Stimulated activated CD4-positive, alpha-beta T cell treated with anti-CD3 and anti-CD28 coated beads, Interleukin-12 subunit alpha, Interleukin-12 subunit beta, amount 100 ng/mL, for 4 hours (primary cell): Measurements from ENCODE around the gene PFKFB3.
"Not testable (repeated sequence)": the region's sequence is repeated elsewhere in the genome, so short reads cannot be mapped to it uniquely, and the experiment has no call there.

Experiments
- DNase-seq: peaks from one replicate; pipeline ENCODE4 v3.0.0-alpha.2; 2020

Gene PFKFB3

DNA sequence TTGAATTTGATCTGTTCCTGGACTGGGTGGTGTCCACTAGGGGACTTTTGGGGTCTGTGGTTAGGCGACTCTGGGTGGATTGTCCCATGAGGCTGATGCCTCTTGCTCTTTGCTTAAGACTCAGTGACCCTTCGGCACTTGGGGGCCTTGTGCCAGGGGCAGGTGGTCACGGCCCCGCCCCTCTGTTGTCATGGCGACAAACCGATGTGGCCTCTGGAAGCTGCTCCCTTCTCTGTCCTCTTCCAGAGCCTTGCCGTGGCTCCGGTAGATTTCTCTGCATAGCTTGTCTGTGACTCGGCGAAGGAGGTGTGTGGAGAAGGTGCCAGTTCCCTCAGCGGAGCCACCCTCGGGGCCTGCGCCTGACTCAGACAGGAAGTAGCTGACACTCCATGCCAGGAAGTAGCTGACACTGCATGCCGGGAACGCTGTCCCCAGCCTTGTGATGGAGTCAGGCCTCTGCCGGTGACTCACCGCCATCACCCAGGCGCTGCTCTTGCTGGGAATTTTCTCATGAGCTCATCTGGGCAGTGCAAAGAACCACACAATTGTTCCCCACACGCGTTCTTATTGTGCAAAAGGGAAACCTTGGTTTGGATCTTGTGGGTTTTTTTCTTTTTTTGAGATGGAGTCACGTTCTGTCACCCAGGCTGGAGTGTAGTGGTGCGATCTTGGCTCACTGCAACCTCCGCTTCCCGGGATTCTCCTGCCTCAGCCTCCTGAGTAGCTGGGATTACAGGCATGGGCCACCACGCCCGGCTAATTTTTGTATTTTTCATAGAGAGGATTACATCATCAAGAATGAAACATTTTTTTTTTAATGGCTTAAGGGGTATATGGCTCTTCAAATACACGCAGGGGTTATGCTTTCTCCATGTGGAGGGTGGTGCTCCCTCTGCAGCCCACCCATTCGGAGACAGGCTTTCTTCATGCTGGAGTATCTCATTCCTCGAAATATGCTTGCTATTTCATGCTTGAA, 72.6 kb downstream of the PFKFB3 start:
- DNase-seq = peak; percentile 78

DNA sequence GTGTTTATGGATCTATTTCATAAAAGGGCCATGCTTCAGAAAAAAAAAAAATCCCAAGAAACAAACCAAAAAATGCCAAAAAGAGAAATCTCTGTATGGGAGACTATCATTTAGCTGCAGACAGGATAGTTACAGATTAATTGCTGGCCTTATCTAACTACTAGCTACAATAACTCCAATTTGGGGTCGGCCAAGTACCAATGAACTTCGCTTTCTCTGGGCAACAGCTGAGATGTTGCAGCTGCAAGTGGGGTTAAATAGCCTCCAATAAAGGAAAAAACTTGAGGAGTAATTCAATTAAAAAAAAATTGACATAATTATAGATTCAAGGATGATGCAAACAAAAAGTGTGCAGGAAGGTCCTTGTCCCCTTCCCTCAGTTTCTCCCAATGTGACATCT, 73.6 kb downstream of the PFKFB3 start:
- no peak for DNase-seq

DNA sequence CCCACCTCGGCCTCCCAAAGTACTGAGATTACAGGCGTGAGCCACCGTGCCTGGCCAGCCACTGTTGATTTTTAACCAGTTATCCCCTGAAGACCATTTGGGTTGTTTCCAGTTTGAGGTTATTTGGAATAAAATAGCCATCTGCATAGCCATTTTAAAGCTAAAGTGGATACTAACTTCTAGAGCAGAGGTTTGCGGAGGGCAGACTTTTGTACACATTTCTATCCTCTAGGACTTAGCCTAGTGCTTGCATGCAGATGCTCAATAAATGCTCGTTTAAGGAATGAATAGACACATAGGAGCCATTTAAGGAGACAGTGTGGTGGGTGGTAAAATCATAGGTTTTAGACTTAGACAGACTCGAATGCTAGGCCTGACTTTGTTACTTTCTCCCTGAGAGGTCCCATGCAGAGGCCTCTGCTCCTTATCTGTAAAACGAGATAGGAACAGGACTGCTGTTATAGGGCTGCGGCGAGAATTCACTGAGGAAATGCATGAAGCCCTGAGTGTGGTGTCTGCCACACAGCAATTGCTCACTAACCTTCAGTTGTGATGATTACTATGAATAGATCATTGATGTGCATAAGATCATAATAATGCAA, 75.9 kb downstream of the PFKFB3 start:
- DNase-seq = no peak

DNA sequence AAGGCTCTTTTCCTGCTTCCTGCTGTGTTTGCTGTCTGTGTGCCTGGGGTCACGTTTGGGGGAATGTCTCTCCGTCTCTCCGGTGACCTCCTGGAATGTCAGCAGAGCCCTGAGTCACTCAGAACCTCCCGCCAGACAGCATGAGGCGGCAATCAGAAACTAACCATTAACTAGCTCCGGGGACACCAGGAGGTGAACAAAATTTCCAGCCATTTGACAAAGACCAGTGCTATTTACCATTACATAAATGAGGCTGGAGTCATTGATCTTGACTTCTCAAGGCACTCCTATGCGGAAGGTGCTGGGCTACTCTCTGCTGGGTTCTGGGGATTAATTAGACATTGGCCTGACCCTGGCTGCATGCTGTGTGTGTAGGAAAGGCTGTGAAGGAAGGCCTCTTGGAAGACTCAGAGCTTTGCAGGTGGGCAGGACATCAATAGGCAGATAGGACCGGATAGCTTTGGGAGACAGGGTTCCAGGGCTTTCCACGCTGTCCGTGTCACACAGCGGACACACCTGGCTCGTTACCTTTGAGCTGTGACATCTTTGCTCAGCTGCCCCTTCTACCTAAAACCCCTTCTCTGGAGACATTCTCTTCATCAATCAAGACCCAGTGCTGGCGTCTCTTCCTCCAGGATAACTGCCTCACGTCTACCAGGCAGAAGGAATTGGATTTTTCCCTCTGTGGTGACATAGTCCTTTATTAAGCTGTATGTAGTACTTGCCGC, 77.0 kb downstream of the PFKFB3 start:
- DNase-seq = no peak

DNA sequence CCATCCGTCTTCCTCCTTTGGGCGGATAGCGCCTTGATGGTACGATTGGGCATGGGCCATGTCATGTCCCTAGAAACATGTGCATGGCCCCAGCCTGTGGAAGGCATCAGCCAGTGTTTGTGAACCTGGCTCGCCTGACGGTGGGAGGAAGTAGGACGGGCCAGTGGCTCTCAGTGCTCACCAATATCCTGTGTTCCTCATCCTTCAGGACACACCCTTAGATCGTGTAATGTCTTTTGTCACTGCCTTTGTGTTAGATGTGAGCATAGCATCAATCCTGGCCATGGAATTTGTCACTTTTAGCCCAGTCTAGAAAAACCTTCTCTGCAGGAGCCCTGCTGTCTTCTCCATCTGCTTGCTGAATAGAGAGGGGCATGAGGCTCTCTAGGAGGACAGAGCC, 77.6 kb downstream of the PFKFB3 start:
- no peak for DNase-seq

DNA sequence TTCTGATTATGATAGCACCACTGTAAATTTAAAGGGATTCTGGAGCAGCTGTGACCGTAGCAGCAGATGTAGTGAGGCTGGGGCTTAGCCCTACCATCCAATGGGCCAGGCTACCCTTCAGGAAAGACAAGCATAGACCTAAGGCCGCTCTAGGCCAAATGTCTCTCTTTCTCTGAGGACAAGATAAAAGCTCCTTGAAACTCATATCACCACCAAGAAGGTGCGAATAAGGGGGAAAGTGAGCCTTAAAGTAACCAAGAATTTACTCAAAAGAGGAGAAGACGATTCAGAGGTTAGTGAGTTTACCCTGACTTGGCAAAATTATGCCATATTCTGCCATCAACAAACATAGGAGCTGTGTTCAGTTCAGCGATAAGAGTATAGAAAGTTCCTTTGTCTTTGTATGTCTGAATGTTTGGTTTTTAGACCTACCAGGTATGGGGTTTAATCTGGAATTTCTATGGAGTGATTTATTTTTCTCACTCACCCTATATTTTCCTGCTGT, 79.8 kb downstream of the PFKFB3 start:
- no peak for DNase-seq

DNA sequence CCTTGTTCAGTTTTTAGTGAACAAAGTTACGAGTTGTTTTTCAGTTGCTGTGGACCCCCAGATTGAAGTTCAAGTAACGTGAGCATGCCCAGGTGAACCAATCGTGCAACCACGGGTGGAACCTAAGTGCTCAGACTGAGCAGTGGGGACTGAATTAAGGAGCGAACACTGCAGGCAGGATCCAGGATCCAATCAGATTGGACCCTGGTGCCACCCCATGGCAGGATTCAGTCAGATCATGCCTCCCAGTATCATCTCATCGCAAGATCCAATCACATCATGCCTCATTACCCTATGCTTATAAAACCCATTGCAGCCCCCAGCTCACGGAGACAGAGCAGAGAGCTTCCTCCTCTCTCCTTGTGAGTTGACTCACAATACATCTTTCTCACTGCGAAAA, 80.9 kb downstream of the PFKFB3 start:
- DNase-seq = no peak

DNA sequence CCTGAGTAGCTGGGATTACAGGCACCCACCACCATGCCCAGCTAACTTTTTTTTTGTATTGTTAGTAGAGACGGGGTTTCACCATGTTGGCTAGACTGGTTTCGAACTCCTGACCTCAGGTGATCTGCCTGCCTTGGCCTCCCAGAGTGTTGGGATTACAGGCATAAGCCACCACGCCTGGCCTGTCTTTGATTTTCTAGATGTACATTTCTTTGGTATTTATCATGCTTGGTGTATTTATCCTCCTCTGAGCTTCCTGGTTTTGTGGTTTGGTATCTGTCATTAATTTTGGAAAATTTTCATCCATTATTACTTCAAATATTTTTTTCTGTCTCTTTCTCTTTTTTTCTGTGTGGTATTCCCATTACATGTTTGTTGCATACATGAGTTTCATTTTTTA, 87.9 kb downstream of the PFKFB3 start:
- not testable (repeated sequence) for DNase-seq

DNA sequence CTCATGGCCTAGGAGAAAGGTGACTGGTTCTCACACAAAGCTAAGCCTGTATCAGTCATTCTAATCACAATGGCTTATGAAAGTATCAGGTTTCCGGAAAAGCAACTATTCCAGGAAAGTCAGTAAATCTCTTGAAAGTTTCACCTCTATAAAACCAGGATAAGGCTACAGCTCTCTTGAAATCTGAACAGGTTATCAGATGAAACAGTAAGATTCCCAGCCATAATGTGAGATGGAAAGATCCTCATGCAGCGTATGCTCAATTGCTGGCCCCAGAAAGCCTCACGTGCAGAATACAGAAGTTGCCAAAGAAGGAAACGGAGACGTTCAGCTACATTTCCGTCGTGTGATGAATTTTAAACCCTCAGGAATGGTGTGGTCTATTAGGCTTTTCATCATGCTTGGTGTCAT, 90.0 kb downstream of the PFKFB3 start:
- DNase-seq = no peak

DNA sequence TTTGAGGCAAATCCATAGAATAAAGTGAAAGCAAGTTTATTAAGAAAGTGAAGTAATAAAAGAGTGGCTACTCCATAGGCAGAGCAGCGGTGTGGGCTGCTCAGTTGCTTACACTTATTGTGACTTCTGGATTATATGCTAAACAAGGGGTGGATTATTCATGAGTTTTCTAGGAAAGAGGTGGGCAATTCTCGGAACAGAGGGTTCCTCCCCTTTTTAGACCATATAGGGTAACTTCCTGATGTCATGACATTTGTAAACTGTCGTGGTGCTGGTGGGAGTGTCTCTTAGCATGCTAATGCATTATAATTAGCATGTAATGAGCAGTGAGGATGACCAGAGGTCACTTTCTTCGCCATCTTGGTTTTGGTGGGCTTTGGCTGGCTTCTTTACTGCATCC, 93.7 kb downstream of the PFKFB3 start:
- not testable (repeated sequence) for DNase-seq

DNA sequence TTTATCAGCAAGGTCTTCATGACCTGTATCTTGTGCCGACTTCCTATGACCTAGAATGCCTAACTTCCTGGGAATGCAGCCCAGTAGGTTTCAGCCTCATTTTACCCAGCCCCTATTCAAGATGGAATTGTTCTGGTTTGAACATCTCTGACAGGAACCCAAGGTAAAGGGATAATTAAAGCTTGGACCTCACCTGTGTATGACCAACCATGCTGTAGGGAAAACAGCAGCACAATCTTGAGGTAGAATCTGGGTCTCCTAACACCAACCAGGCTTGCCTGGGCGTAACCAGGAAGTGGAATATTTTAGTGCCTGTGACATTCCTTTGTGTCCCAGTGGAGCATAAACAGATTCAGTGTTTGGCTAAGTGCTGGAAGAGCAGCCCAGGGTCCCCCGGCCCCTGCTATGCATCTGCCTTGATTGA, 94.1 kb downstream of the PFKFB3 start:
- DNase-seq = no peak

DNA sequence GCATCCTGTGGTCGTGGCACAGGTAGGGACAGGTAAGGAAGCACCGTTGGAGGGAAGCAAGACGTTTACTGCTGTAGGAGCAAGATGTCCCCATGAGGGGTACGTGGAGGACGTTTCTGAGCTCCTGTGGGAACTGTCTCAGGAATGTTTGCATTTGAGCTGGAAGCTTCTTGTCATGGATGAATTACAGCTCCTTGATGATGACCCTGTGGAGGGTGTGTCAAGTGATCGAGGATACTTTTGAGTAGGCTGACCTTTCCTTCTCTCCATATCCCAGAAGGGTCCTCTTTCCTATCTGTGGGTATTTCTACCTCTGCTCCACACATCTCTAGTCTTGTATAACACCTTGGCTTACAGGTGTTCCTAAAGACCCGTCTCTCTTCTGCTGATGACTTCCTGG, 94.8 kb downstream of the PFKFB3 start:
- DNase-seq = no peak

DNA sequence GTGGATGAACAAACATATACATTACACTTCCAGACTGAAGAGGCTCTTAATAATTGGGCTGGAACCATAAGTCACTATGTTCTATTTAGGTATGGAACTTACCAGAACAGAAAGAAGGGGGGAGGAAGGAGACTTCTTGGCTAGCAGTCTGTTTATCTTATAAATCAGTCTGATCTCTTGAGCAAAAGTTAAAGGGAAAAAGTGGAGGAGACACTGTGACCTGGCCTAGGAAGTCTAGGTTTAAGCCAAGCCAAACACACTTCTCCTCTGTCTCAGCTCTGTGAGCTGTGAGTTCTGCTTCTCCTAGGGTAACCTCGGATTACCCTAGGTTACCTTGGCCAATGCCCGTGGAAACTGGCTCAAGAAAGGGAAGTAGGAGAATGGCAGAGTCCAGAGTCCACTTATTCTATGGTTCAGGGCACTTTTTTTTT, 95.2 kb downstream of the PFKFB3 start:
- DNase-seq = no peak

DNA sequence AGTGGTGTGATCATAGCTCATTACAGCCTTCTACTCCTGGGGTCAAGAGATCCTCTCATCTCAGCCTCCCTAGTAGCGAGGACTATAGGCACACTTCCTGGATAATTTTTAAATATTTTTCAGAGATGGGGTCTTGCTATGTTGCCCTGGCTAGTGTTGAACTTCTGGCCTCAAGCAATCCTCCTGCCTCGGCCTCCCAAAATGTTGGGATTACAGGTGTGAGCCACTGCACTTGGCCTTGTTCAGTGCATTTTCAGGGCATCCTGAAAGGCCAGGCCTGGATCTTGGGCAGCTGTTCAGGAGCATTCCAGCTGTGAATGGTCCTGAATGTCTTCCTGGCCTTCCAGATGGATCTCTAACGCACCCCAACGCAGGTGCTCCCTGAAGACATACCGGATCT, 95.7 kb downstream of the PFKFB3 start:
- DNase-seq = no peak

DNA sequence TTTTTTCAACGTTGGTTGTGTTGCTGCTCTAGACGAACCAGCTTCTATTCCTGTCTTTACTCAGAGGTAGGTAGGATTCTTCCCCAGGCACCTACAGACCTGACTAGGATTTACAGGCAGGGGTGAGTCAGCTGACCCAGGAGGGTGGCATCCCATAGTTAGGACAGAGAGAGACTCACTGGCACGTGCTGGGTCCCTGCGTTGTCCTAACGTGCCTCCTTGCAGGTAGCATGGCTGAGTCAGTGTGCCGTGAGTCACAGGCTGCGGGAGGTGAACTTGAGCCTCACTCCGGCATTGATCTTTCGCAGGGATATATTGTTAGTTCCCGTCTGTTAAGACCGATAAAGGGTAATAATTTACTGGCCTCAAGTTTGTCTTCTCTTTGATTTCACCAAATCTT, 96.5 kb downstream of the PFKFB3 start:
- no peak for DNase-seq

DNA sequence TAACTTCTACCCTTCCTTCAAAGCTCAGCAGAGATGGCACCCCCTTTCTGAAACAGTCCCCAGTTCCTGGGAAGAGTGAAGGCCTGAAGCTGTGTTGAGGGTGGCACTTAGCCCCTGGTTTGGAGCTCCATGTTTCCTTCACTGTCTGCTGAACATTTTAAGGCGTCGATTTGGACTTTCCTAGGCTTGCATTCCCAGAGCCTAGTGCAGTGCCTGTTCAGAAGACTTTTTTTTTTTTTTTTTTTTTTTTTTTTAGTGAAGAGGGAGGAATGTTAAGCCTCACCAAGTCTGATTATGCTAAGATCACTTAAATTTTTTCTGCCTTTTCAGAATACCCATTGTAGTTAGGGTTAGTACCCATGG, 97.0 kb downstream of the PFKFB3 start:
- DNase-seq = no peak

DNA sequence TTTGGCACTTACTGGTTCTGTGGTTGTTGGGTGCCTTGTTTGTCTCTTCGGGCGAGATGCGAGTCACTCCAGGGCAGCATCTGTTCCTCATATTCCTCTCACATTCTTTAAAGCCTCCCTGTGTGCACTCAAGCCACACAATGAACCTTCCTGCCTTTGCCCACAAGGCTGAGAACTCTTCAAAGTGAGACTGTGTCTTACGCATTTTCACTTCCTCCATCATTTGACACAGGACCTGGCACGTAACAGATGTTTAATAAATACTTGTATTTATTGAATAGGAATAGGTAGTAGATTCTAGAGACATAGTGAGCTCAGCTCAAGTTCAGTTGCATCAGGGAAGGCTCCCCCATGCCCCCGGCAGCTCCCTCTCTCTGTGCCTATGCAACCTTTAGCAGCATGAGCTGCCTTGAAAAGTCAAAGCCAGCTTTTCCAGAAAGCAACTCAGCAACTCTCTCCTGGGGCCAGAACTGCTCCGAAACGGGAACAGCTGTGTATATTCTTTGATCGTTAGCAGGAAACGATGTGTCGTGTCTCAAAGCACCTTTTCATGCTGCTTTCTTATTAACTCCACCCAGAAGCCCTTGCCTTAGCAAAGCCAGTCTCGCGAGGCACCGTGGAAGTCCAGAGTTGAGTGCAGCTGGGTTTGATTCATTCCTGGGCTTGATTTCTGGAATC, 97.5 kb downstream of the PFKFB3 start:
- DNase-seq = peak; percentile 3

DNA sequence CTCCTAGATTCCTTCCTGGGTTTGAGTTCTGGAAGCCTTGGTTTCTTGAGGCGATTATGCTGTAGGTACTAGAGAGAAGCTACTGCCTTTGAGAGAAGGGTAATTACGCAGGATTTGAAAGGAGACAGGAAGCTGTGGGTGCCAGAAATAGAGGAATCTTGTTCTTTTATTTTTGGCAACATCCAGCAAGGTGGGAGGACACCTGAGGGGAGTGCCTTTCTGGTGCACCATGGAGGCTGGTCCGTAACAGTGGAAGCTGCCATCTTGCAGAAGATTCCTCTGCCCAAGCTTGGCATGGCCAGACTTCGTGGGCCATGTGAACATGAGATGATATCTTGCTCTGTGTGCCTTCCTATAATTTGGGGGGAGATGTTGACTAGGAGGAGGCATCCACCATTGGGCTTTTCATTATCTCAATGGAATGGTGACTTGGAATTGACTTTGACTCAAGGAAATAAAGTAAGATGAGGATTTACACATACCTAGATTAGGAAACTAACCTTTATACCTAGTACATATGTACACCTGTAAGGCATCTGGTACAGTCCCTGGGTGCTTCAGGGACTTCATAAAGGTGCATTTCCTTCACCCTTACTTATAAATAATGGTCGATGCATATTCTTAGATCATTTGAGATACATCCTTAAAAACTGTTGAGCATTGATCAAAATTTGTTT, 98.2 kb downstream of the PFKFB3 start:
- no peak for DNase-seq

DNA sequence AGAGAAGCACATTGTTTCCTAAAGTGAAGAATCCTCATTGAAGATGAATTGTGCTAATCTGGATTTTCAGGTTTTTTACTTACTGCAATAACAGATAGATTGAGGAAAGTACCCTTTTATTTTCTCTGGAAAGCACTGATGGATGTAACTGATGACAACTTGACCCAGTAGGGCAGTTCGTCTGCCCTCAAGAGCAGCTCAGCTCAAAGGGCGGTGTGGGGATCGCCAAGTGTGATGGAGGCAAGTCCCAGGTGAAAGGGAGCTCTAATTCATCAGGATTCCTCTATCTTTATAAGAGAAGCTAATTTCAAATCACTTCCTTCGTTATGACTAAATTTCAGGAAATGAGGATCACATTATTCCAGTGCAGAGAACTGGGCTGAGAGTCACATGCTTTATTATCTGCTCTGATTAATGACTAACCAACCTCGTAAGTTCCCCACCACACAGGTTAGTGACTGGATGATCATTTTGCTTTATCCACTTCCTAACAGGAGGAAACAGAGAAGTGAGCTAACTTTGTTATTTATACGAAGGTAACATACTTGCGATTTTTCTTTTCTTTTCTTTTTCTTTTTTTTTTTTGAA, 98.8 kb downstream of the PFKFB3 start:
- DNase-seq = no peak
